PFSK-1 (cell line): ENCODE measurements around the gene CEP97.

Experiments used
- FOXP2 ChIP-seq: optimal IDR thresholded peaks from 2 replicates; pipeline ENCODE3; 2011; ENCODE audit warnings: borderline replicate concordance, control low read depth, inconsistent platforms; ENCODE audit not compliant: insufficient read depth; ENCODE audit errors: extremely low read length, extremely low read depth
- POLR2AphosphoS5 ChIP-seq: IDR thresholded peaks from 2 replicates; pipeline ENCODE4 v1.6.1; 2012; ENCODE audit warnings: low read depth, mild to moderate bottlenecking, control low read depth, low read length, moderate library complexity
- REST ChIP-seq, 2 experiments: IDR thresholded peaks; 2 replicates each; pipeline versions ENCODE4 v1.6.1 to v1.8.0; 2011 to 2012; ENCODE audit warnings: low read depth in 2 of 2, low read length in 2 of 2, control low read depth in 1 of 2, inconsistent platforms in 1 of 2, mild to moderate bottlenecking in 1 of 2, moderate library complexity in 1 of 2; ENCODE audit not compliant: insufficient read depth in 1 of 2
- SIN3A ChIP-seq: IDR thresholded peaks from 2 replicates; pipeline ENCODE4 v1.6.1; 2012; ENCODE audit warnings: mild to moderate bottlenecking, low read length, moderate library complexity, borderline replicate concordance; ENCODE audit not compliant: insufficient read depth
- TAF1 ChIP-seq: IDR thresholded peaks from 2 replicates; pipeline ENCODE4 v1.6.1; 2012; ENCODE audit warnings: low read length, control low read depth, borderline replicate concordance; ENCODE audit not compliant: insufficient read depth

GRCh38 chr3:101758224-101758623 is 33.8 kb downstream of the CEP97 start:
- TF ChIP-seq POLR2AphosphoS5 (no peak), REST (IDR thresholded peaks at IDR 0.05; ENCODE audit: insufficient read depth in 1 of 2, low read depth in 2 of 2, low read length in 2 of 2) (no peak), FOXP2 (no peak), TAF1 (no peak), SIN3A (no peak)
